Heart right ventricle (tissue), 16 donors: ENCODE data around the gene CNFN. TPM values are rescaled to one million over a fixed set of nuclear protein-coding genes. Genes with fewer than 3 reads are reported as not detected.

Experiments
- ATAC-seq, 8 donors: fragments of 200-7000 bp; cut with Tn5 transposase; one replicate each; pipeline ENCODE4 v1.9.1; 2020; ENCODE audit warnings: mild to moderate bottlenecking in 8 of 8, moderate library complexity in 8 of 8, moderate number of reproducible peaks in 1 of 8
- DNase-seq, 2 donors: peaks; one replicate each; pipeline ENCODE4 v3.0.0-alpha.2; 2020
- H3K27ac ChIP-seq, 10 donors: fragments of 200-600 bp; sonication (generic) in 2 of 10; one replicate each; pipeline versions ENCODE4 v1.5.0 to v1.8.0; 2020 to 2022; ENCODE audit warnings: mild to moderate bottlenecking in 3 of 10
- H3K27me3 ChIP-seq, 7 donors: fragments of 200-600 bp; one replicate each; pipeline ENCODE4 v1.8.0; 2021 to 2022; ENCODE audit warnings: mild to moderate bottlenecking in 2 of 7
- H3K36me3 ChIP-seq, 9 donors: fragments of 200-600 bp; sonication (generic) in 1 of 9; one replicate each; pipeline versions ENCODE4 v1.5.0 to v1.8.0; 2020 to 2022; ENCODE audit warnings: mild to moderate bottlenecking in 2 of 9
- H3K4me1 ChIP-seq, 9 donors: fragments of 200-600 bp; sonication (generic) in 1 of 9; one replicate each; pipeline versions ENCODE4 v1.5.0 to v1.8.0; 2020 to 2022; ENCODE audit warnings: mild to moderate bottlenecking in 4 of 9
- H3K4me3 ChIP-seq, 10 donors: fragments of 200-600 bp; sonication (generic) in 2 of 10; one replicate each; pipeline versions ENCODE4 v1.5.0 to v1.8.0; 2020 to 2022; ENCODE audit warnings: mild to moderate bottlenecking in 7 of 10, moderate library complexity in 2 of 10
- H3K9me3 ChIP-seq, 11 donors: fragments of 200-600 bp in 10 of 11; sonication (generic) in 2 of 11; one replicate each; pipeline versions ENCODE4 v1.5.0 to v1.8.0; 2013 to 2022; ENCODE audit warnings: mild to moderate bottlenecking in 2 of 11, control low read depth in 1 of 11, moderate library complexity in 1 of 11
- CTCF ChIP-seq, 9 donors: fragments of 200-600 bp; sonication (generic) in 2 of 9; IDR thresholded peaks; one replicate each; pipeline versions ENCODE4 v1.5.0 to v1.8.0; 2021 to 2022; ENCODE audit warnings: antibody characterized with exemption in 9 of 9, mild to moderate bottlenecking in 5 of 9, moderate library complexity in 1 of 9
- WGBS, 2 donors: extraction: QIAGEN DNeasy Blood & Tissue Kit; methylation state at CpG; one replicate each; pipeline ENCODE4 v1.1.7; 2013; ENCODE audit warnings: inconsistent platforms in 1 of 2; 5-methylcytosine and 5-hydroxymethylcytosine counted together
- intact Hi-C, 10 donors: fragments of 100-400 bp; cut with DNase I; formaldehyde crosslinking; loops; one replicate each; pipeline versions ENCODE4 v1.11.1 to v1.14.2; 2022
- polyA plus RNA-seq, 2 donors: library from polyadenylated mRNA; stranded (reverse); fragments of 200-250 nt; gene quantifications; one replicate each; pipeline ENCODE4 v1.2.3, GENCODE V29; 2013
- total RNA-seq, 10 donors: library from RNA; stranded (reverse); fragmentation: NEBNext Ultra II Directional in 3 of 10; extraction: Animal tissue kit (Norgen Biotek cat#: 25700) in 3 of 10; gene quantifications; one replicate each; pipeline versions ENCODE4 v1.2.1 to v1.2.4, GENCODE V29; 2021 to 2023
- donor health status: Arrhythmogenic right ventricular cardiomyopathy.
- donor health status: ischemic (EF 13 %, LVEDD 7.1; RV severe dilation, severe dysfunction).
- donor health status: healthy with polysubstance abuse.
- donor health status: DM: no; HTN: yes; CAD: no.
- donor health status: DM: no; HTN: no; CAD: no.
- donor health status: ischemic (EF 25% LVEDD 6.9; RV normal size, moderate dysfunction).
- donor health status: ischemic (EF 25% LVEDD 5.7; RV mildly dilated, moderate dysfunction).
- donor health status: healthy.
- donor health status: DM: yes; HTN: yes; CAD: no.
- donor health status: Ischemic cardiomyopathy.
- donor health status: ischemic (EF 35%, LVEDD 5.7; RV mildly dilated, moderate dysfunction).
- donor health status: nonischemic (EF 11% LVEDD 7.7; RV severe dilation, severe dysfunction).
- donor health status: DM: yes; HTN: yes; CAD: no.
- donor health status: PGD.
- donor health status: ischemic (EF 29% LVEDD 5.4; RV normal size, mild dysfunction).
- donor health status: nonischemic (EF 23%, LVEDD 6.1; RV moderate dilation, normal function).

CNFN gene
- total and polyA plus RNA-seq, 12 donors: 0.51 to 7.2 (median 0.84) TPM; not detected in 5

GRCh38 chr19:42424712-42425131 lies 34.6 kb upstream of the CNFN start:
- WGBS, 2 donors: 47 to 58% methylated on average over 13 of the region's 13 CpGs
- peak in 1 of 2 donors; percentile 30 for DNase-seq

DNA sequence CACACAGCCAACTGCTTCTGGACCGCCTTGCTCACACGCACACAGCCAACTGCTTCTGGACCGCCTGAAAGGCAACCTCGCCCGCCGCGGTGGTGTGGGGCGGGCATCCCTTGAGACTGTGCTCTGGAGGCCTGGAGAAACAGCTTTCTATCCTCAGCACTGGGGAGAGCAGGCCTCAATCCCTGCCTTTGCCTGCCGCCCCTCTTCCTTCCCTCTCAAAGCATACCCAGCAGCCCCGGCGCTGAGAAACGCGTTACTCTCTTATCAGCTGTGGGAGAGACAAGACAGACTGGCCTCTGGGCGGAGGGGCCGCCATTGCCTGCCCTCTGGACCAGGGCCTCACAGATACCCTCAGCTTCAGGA lies 34.2 kb upstream of the CNFN start:
- H3K4me3 ChIP-seq: peak overlapping the region in 9 of 10 donors; percentile 62 to 89 (median 76)
- peak overlapping the region in 8 of 10 donors; percentile 73 to 94 (median 92) for H3K27ac ChIP-seq
- DNase-seq: no peak
- 45 to 50% methylated on average over 15 of the region's 15 CpGs for WGBS, 2 donors
- intact Hi-C loops: loop anchor here in 1 of 10 donors (5.0 kb wide), 1 partner anchor 142 kb away; no protein-coding TSS in a partner anchor
- peak in 2 of 8 donors; percentile 1 for ATAC-seq
- H3K4me1 ChIP-seq: peaks cover 3 to 72% (median 51%) of the 10 kb centered on the region in 9 donors
- no peaks in the 10 kb centered on the region for H3K9me3 ChIP-seq
- TF ChIP-seq CTCF (IDR thresholded peaks at IDR 0.05): no peak
- no peaks in the 10 kb centered on the region for H3K36me3 ChIP-seq
- H3K27me3 ChIP-seq: peaks cover 0 to 16% (median 0%) of the 10 kb centered on the region in 7 donors

More at GRCh38 chr19:42424712-42425131, 34.6 kb upstream of the CNFN start:
- Histone ChIP-seq H3K9me3 (no peaks in the 10 kb centered on the region), H3K27ac (peak overlapping the region in 6 of 10 donors; percentile 85 to 94 (median 93)), H3K36me3 (no peaks in the 10 kb centered on the region), H3K27me3 (peaks cover 0 to 16% (median 0%) of the 10 kb centered on the region in 7 donors), H3K4me3 (peak overlapping the region in 2 of 10 donors; percentile 11 to 76), H3K4me1 (peaks cover 3 to 68% (median 47%) of the 10 kb centered on the region in 9 donors)
- no peak for ATAC-seq
- TF ChIP-seq CTCF (IDR thresholded peaks at IDR 0.05): peak in 7 of 9 donors; percentile 1 to 53 (median 36)
- intact Hi-C loops: loop anchor here in 1 of 10 donors (5.0 kb wide), 1 partner anchor 142 kb away; no protein-coding TSS in a partner anchor

GRCh38 chr19:42423462-42424344 lies 33.6 kb upstream of the CNFN start:
- H3K27ac ChIP-seq: peak overlapping the region; percentile 73 to 94 (median 92)
- peaks cover 3 to 78% (median 58%) of the 10 kb centered on the region in 9 donors for H3K4me1 ChIP-seq
- peaks cover 0 to 16% (median 0%) of the 10 kb centered on the region in 7 donors for H3K27me3 ChIP-seq
- peak in 1 of 9 donors; percentile 7 for TF ChIP-seq CTCF (IDR thresholded peaks at IDR 0.05)
- intact Hi-C loops: loop anchor here in 1 of 10 donors (5.0 kb wide), 1 partner anchor 141 kb away; no protein-coding TSS in a partner anchor
- H3K9me3 ChIP-seq: no peaks in the 10 kb centered on the region
- H3K36me3 ChIP-seq: no peaks in the 10 kb centered on the region
- peak; percentile 87 to 94 (median 93) for ATAC-seq
- peak; percentile 88 to 92 for DNase-seq
- peak overlapping the region; percentile 39 to 89 (median 75) for H3K4me3 ChIP-seq
- 2 to 3% methylated on average over 65 of the region's 65 CpGs for WGBS, 2 donors

- peaks cover 3 to 84% (median 59%) of the 10 kb centered on the region in 9 donors for H3K4me1 ChIP-seq
- H3K27me3 ChIP-seq: peaks cover 0 to 16% (median 0%) of the 10 kb centered on the region in 7 donors
- TF ChIP-seq CTCF (IDR thresholded peaks at IDR 0.05): no peak
- peak overlapping the region; percentile 39 to 89 (median 75) for H3K4me3 ChIP-seq
- ATAC-seq (peak; percentile 19 to 57 (median 42)), DNase-seq (peak in 1 of 2 donors; percentile 49)
- H3K27ac ChIP-seq: peak overlapping the region; percentile 73 to 94 (median 92)
- peaks cover 0 to 6% (median 0%) of the 10 kb centered on the region in 9 donors for H3K36me3 ChIP-seq
- intact Hi-C loops: loop anchor here in 1 of 10 donors (5.0 kb wide), 1 partner anchor 141 kb away; no protein-coding TSS in a partner anchor
- WGBS, 2 donors: 1 to 2% methylated on average over 38 of the region's 38 CpGs
- H3K9me3 ChIP-seq: no peaks in the 10 kb centered on the region
Observed at GRCh38 chr19:42422901-42423461, 32.9 kb upstream of the CNFN start.
